GM19023 (cell line): ENCODE results near the gene CABLES1.

Source experiments
- ATAC-seq: cut with Tn5 transposase; IDR thresholded peaks from one replicate; pipeline ENCODE4 v1.9.1; 2021; ENCODE audit warnings: mild to moderate bottlenecking, moderate library complexity; ENCODE audit not compliant: unreplicated experiment

CABLES1 gene

DNA sequence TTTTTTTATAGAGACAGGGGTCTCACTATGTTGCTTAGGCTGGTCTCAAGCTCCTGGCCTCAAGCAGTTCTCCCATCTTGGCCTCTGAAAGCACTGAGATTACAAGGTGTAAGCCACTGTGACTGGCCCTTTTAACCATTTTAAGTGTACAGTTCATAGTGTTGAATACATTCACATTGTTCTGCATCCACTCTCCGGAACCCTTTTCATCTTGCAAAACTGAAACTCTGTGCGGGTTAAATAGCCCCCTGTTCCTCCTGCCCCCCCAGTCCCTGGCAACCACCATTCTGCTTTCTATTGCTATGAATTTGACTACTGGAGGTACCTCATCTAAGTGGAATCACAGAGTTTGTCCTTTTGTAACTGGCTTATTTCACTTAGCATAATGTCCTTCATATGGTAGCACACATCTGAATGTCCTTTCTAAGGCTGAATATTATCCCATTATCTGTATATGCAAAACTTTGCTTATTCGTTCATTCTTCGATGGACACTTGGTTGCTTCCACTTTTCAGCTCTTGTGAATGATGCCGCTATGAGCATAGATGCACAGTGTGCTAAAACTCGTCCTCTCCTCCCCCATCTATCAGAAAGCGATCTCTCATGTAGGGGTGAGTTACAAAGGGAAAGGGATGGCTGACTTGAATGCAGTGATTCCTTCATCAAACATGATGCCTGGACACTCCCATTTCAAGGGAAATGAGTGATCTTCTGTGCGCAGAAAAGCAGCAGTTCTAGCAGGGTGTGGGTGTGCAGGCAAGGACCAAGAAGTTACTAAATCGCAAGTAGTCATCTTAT lies 30.2 kb downstream of the CABLES1 start:
- ATAC-seq: no peak

DNA sequence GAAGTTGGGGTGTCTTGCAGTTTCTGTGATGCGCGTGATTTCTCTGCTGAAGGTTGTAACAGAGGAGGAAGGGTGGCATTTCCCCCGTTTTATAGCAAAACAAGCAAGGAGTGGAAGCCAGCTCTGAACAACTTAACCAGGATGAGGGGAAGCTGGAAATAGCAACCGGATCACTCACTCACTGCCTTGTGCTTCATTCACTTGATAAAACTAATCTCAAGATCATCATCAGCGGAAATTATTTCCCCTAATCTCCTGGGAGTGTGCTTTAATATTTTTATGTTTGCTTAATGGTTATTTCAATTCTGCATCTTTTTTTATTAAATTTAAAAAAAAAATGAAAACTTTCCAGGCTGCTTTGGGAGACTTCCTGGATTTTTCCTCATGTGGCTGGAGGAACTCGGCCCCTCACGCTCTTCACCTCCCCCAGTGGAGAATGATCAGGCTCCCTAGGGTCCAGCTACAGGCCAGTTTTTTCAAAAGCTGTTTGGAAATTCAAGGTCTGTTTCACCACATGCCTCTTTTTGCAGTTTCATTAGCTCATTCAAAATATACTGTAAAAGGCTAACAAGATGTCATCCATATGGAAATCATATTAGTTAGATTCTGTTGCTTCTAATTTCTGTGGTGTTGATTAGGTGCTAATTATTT lies 31.7 kb downstream of the CABLES1 start:
- no peak for ATAC-seq

DNA sequence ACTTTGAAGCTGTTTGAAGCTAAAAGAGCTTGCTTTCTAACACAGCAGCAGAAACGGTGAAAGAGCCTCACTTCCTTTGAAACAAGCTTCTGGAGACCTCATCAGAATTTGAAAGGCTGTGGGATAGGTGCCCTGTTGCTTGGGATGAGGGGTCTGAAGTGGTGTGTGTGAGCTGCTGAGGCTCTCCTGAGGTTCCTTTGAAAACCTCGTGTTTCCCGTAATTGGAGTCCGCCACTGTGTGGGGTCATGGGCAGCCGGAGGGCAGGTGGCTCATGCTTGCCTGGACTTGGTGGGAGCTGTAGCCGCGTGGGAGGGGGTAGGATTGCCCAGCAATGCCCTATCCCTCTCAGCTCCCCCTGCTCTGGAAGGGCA lies 34.4 kb downstream of the CABLES1 start:
- ATAC-seq: no peak

DNA sequence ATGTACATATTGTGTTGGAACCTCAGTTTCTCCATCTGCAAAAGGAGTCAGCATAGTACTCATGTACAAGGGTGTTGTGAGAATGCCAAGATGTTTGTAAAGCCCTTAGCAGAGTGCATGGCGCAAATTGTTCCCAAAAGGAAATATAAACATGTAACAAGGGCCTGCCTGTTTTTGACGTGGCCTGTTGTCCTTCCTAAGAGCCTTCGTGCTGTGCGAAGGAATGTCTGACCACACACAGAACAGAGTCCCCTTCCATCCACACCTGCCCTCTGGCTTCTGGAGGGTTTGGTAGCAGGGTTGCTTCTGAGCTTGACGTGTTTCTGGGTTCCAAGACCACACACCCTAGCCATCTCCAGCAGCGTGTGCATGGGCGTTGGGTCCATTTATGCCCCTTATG lies 34.9 kb downstream of the CABLES1 start:
- no peak for ATAC-seq

DNA sequence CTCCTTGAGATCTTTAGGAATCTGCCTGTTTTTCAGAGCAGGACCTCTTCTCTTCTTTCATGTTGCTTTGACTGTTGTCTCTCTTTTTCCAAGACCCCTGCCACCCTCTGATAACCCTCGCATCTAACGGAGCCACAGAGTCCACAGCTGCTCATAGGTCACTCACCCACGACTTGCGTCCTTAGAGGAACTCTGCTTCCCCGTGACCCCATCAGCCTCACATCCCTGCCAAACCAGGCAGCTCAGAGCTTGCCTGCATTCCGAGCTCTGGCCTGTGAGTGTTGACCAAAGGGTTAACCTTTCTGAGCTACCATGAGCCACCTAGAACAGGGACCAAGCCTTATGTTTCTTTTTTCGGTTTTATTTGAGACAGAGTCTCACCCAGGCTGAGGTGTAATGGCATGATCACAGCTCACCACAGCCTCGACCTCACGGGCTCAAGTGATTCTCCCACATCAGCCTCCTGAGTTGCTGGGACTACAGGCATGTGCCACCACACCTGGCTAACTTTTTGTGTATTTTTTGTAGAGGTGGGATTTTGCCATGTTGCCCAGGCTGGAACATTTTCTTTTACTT lies 36.4 kb downstream of the CABLES1 start:
- ATAC-seq: no peak

DNA sequence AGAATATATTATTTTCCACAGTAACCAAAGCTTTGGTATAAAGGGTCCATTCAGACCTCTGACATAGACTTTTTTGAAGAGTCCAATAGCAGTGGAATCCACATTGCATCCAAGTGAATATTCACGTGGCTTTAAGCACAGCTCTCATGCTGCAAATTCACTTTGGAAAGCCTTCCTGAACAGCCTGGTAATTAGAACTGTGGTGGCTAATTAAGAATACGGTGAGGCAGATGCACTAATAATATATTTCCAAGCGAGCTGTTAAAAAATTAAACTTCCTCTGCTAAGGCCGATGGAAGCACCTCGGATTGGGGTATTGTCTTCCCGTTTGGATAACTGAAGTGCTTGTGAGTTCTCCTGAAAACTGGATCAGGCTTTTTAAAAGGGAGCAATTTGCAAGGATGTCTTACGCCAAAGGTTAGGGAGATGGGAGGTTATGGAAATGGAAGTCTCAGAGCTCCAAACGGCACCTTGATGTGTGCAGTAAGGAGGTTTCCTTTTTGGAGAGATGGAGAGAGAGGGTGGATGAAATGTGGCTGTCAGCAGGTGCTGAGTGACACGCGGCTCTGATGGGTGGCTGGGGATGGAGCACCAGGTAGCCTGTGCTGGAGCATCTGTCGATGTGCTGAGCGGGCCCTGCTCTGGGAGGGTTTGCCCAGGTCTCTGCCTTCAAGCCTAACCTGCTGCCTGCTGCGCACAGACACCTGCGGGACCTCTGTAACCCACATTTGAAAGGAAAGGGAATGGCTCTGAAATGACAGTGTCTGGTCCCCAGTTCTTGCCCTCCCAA lies 37.5 kb downstream of the CABLES1 start:
- no peak for ATAC-seq

DNA sequence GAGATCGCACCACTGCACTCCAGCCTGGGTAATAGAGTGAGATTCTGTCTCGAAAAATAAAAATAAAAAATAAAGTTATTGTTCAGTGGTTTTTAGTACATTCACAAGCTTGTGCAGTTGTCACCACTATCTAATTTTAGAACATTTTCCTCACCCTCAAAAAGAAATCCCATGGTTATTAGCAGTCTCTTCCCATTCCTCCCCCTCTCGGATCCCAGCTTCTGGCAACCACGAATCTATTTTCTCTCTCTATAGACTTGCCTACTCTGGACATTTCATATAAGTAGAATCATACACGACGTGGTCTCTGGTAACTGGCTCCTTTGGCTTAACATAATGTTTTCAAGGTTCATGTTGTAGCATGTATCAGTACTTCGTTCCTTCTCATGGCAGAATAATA lies 38.6 kb downstream of the CABLES1 start:
- no peak for ATAC-seq

DNA sequence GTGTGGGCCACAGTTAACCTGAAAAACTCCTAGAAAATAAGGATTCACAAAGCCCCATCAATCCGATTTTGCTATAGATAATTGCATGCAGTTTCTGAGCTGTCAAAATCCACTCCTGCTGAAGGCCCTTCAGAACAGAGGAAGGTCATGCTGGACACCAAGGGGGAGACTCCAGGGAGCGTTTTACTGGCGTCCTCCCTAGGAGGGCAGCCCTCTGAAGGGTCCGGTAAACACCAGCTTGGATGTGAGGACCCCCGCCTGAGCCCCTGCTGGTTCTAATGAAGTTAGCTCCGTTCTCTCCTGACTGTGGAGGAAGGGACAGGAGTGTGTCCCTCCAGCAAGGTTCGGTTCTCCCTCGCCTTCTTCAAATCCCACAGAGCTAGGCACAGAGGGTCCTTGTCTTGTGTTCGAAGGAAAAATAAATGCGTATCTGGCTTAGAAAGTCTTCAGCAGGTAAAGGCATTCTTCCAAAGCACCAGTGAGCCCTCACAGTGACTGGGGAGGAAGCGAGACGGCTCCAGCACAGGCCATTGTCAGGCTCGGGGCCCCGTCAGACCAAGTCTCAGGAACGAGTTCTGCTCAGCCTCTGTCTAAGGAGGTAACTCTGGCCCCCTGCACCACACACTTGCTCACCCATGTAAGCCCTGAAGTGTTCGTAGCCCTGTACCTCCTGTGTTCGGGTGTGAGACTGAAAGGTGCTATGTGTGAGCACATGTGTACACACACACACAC lies 41.6 kb downstream of the CABLES1 start:
- ATAC-seq: no peak

DNA sequence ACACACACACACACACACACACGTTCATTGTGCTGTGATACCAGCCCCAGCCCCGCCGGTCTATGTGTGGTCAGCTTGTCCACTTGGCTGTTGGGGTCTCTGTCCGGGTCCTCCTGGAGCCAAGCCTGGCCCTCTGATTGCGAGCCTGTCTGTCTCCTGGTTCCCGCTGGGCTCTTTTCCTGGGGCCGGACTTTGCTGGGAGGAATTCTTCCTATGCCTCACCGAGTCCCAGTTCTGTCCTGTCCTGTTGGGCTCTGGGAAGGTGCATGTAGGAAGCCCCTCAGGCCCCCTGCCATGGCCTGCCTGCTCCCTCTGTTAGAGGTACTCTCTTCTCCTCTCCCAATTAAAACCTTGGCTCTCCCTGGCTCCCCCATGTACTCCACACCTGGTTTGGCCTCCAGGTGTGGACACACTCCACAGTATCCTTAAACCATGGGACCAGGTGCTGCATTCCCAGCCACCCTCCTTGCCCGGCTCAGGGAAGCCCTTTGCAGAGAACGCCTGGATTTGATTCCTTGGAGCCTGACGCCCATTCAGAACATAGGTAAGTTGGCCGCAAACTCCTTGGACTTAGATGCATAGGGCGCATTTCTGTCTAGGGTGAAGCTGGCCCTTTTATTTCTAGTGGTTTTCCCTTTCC lies 42.3 kb downstream of the CABLES1 start:
- ATAC-seq: no peak

DNA sequence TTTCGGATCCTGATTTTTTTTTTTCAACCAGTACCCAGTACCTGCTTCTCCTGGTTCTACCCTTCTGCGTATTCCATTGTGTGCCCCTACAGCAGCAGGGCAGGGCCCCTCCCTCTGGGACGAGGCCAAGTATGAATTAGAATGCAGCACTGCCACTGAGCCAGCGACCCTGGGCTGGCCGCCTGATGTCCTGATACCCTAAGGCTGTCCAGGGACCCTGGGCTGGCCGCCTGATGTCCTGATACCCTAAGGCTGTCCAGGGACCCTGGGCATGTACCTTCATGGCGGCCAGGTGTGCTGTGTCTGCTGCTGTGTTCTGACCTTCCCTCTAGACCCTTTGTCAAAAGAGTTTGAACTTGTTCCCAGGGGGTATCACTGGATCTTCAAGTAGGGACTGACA lies 42.9 kb downstream of the CABLES1 start:
- ATAC-seq: no peak

DNA sequence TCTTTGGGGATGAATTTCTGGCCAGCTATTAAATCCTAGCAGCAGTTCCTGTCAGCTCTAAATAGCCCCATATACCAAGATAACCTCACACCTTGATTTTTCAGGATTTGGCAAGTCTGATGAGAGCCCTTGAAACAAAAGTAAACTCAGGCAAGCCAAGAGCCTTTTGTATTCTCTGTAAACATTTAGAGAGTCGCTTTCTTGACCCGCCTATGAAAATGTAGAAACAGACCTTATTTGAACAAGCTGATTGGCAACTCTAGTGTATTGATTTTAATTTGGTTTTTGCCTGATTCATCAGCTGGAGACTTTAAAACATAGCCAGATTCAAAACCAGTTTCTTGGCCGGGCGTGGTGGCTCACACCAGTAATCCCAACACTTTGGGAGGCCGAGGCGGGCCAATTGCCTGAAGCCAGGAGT lies 43.4 kb downstream of the CABLES1 start:
- no peak for ATAC-seq

DNA sequence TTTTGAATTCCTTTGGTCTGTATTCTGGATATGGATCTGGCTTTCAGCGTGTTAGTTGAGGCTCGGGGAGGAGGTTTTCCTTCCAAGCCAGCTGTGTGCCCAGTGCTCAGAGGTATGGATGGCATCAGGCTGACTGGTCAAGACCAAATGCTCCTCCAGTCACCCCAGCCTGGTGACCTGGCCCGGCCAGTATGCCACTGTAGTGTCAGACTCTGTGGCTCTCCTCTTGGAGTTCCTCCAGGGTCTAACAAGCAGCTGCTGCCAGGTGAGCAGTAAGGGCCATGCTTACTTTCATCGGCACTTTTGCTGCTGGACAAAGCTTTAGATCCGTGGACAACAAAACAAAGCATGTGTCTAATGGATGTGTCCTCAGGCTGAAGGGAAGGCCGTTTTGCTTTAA lies 44.1 kb downstream of the CABLES1 start:
- ATAC-seq: no peak

DNA sequence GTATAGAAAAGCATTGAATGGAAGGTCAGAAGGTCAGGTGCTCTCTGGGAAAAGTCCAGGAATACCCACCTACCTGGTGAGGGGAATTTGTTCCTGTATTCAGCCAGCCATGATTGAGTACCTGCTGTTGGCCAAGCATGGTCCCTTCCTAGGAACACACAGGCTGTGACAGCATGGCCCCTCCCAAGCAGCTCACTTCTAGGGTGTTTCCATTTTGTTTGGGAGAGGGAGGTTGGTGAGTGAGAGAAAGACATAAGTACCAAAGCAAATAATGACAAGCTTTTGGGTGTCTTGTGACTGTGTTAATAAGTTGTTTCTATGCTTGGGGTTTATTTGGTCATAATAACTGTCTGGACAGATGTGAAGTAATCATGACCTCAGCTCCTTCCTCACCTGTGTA lies 46.3 kb downstream of the CABLES1 start:
- ATAC-seq: no peak

DNA sequence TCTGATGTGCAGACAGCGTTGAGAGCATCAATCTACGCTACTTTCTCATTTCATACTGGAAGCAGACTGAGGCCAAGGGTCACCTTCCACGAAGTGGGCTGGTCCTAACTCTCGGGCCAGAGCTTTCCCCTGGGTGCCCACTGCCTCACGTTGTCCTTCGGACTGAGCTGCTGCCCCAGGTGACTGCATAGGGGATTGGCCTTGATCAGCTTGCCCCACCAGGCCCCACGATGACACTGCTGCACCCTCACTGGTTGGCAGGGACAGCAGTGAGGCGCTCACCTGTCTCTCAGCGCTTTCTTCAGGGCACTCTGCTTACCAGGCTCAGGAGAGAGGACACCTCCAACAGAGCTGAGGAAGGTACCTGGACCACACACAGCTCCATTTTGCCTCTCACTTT lies 47.3 kb downstream of the CABLES1 start:
- ATAC-seq: no peak

DNA sequence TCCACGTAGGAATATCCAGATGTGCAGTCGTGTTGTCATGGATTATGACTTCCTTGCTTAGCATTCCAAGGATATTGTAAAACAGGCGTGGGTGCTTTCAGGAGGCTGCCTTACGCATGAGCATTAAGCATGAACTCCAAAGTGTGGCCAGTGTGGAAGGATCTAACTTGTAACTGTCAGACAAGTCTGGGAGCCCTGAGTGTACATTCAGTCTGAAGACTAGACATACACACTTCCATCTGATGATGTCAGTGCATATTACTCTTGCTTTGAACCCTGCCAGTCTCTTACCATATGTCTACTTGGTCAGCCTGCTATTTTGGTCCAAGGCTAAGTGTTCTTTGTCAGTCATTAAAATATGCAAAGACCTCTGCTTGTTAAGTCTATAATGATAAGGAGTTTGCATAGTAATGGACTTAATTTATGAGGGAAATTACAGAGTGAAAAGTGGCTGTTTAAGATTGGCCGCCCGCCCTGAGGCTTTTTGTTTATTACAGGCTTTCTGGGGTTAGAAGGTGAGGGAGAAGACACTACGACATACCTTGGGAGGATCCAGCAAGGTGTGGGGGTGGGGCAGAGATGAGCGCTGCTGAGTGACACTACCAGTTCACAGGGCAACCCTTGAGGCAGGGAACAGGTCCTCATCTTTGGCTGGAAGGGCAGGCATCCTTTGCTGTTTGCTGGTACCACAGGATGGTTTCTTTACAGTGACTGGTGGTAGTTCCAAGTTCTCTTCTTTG lies 48.3 kb downstream of the CABLES1 start:
- ATAC-seq: no peak

DNA sequence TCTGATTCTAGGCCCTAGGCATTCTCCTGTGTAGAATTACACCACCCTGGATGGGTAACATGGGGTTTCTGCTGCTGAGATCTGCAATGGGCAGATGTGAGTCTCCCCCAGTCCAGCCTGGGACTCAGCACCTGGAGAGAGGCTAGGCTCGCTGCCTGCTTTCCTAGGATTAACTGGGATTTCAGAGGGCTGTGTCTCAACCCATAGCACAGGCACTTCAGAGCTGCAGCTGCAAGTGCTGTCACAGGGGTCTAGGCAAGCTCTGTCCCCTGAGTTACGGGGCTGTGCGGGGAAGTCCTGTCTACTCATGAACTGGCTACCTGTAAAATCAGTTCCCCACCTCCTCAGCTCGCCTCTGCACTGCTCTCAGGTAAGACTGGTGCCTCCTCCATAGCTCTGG lies 51.5 kb downstream of the CABLES1 start:
- ATAC-seq: no peak

DNA sequence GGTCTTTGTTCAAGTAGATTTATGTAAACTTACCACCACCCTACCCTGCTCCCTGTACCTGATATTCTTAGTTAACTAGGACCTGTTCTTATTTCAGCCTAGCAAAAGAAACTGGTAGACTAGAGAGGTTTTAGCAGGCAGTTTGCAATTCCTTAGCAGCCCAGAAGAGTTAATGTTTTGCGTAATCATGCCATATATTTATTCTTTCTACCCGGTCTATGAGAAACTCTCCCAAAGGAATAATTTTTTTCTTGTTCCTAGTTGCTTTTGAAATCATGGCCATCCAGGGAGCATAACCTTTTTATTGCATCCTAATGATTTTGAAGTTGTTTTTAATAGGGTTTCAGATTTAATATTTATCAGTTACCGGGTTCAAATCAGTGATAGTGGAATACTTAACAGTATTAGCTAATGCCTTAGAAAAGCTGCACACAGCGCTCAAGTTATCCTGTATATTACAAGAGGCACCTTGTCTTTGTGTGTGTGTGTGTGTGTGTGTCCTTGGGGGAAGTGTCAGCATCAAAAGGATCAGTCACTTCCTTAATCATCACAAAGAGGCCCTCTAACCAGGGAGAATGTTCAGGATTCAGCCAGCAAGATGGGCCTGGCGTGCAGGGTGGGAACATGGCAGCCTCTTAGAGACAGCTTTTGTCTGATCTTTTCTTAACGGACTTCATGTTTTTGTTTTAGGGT lies 52.9 kb downstream of the CABLES1 start:
- ATAC-seq: no peak

DNA sequence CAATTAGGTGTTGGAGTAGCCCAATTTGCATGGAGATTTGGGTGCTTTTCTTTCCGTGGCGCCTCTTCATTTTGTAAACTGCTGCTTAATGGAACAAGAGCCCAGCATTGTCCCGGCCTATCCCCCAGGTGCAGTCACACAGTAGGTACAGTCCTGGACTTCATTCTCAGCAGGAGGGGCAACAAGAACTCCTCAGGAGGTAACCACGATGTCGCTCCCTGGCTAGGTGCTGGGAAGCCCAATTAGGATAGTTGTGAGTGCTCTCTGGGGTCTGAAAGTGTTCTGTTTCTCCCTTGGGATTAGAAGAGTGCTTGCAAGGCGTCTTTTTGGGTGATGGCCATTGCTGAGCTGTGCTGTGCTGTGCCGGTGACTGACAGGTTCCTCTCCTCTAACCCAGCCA lies 53.8 kb downstream of the CABLES1 start:
- ATAC-seq: no peak
